HG03442 (cell line): Measurements from ENCODE around the gene NCAPH2.

ENCODE experiments used
- ATAC-seq: cut with Tn5 transposase; IDR thresholded peaks from one replicate; pipeline ENCODE4 v1.9.1; 2021; ENCODE audit warnings: mild to moderate bottlenecking, moderate library complexity; ENCODE audit not compliant: unreplicated experiment

NCAPH2 gene

DNA sequence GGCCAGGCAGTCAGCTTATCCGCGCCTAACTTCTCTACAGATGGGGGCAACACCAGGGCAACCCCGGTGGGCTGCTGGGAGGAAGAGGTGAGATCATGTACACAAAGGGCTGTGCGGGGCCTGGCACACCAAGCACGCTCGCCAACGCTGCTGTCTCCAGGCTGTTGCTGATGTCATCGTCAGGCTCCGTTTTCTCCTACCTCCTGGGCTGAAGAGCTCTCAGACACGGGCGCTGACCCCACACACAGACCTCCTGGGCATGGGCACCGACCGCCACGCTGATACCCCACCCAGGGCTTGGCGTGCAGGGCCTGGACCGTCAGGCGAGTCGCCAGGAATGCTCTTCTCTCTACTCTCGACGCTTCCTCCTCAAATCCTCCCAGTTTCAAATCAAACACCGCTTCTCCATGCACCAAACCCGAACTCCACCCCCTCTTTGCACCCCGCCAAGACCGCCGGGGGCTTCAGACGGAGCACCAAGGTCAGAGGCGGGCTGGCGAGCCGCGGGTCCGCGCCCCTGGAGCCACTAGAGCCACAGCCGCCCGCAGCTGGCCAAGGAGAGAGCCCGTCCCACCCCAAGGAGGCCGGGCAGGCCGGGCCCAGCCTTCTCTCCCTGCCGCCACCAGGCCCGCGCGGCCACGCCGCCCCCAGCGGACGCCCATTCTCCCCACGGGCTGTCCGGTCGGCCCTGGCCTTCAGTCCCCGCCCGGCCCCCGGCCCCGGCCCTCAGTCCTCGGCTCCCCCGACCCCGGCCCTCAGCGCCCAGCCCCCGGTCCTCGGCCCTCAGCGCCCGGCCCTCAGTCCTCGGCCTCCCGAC, 34.0 kb upstream of the NCAPH2 start:
- no peak for ATAC-seq

DNA sequence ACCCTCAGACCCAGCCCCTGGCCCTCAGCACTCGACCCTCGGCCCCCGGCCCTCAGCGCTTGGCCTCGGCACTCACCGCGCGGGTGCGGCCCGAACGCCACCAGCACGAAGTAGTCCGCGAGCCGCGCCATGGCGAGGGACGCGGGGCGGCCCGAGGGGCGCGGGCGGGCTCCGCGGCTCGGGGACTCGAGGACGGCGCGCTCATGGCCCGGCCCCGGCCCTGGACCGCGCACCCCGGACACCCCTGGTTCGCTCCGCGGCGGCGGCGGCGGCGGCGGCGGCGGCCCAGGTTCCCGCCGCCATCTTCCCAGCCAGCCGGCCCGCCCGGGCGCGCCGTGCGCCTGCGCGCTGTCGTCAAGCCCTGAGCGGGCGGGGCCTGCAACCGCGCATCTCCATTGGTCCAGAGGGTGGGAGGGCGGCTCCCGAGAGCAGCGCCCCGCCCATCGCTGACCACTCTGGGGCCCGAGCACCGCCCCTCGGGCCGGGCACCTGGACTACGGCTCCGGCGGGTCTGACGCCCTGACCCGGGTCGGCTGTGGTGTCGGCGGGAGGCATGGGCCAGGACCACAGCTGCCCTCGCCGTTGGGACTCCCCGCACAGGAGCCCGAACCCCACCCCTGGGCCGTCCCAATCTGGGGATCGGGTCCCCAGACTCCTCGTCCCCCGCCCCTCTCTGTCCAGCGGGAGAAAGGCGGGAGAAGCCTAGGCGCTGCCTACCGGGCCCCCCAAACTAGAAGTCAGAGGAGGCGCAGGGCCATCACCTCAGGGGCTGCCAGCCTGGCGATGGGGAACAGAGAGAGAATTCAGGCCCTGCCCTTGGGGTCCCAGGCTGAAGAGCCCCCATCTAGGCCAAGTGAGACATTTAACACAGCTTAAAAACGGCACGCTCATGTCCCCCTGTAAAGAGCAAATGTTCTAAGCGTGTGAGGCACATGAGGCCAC, 33.0 kb upstream of the NCAPH2 start, which contains the start of gene SBF1:
Gene SBF1 (minus strand): TSS at position 326 of the 942 bp plus-strand sequence. CDS start 195 bp downstream, at position 131.
- ATAC-seq, result peak; percentile 70

GRCh38 chr22:50475652-50476002, 32.4 kb upstream of the NCAPH2 start:
- ATAC-seq, result no peak

GRCh38 chr22:50476868-50477267, 31.2 kb upstream of the NCAPH2 start:
- ATAC-seq, result no peak

GRCh38 chr22:50477923-50478322, 30.1 kb upstream of the NCAPH2 start:
- ATAC-seq, result no peak

DNA sequence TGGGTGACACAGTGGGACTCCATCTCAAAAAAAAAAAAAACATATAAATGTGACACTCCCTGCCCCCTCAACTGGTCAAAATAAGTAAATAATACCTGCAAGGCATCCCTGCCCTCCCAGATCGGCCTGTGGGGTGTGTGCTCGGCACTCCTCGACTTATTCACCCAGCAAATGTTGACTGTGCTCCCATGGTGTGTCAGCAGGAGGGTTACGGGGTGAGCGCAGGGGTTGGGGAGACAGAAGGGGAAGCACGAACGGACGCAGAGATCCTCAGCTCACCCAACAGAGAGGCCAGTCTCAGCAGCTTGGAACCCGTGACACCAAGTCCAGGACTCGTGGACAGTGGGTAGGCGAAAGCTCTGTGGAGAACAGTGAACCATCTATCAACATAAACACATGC, 28.3 kb upstream of the NCAPH2 start:
- ATAC-seq, result no peak

- no peak for ATAC-seq
These were observed 27.0 kb upstream of the NCAPH2 start for GRCh38 chr22:50481045-50481439.

- no peak for ATAC-seq
These were observed 26.5 kb upstream of the NCAPH2 start, which contains the start of gene ADM2 for GRCh38 chr22:50481440-50482106. Gene ADM2, plus strand, starts transcription at chr22:50481543. Its CDS starts 305 bp downstream, at chr22:50481848.

DNA sequence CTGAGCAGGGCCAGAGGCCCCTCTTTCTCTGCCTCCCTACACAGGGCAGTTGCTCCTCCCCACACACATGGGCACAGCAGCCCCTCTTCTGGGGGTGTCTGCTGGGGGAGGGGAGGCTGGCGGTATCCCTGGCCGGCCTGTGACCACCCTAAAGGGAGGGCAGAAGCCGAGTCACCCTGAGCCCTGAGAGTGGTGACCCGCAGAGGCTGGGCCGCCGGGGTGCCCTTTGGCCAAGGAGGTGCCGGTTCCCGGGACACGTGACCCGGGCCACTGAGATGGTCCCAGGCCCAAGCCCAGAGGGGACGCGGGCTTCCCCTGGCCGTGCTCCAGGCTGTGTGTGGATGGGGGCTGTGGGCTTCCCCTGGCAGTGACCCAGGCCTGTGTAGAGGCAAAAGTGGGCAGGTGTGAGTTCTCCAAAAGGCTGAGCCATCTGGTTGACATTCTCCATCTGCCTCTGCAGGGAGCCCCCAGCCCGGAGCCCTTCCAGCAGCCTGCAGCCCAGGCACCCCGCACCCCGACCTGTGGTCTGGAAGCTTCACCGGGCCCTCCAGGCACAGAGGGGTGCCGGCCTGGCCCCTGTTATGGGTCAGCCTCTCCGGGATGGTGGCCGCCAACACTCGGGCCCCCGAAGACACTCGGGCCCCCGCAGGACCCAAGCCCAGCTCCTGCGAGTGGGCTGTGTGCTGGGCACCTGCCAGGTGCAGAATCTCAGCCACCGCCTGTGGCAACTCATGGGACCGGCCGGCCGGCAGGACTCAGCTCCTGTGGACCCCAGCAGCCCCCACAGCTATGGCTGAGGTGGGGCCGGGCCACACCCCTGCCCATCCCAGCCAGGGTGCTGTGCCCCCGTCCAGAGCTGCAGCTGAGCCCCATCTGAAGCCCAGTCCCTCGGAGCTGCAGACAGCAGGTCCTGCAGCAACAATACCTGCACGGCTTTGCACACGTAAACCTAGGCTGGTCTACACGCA, 25.6 kb upstream of the NCAPH2 start:
- no peak for ATAC-seq

DNA sequence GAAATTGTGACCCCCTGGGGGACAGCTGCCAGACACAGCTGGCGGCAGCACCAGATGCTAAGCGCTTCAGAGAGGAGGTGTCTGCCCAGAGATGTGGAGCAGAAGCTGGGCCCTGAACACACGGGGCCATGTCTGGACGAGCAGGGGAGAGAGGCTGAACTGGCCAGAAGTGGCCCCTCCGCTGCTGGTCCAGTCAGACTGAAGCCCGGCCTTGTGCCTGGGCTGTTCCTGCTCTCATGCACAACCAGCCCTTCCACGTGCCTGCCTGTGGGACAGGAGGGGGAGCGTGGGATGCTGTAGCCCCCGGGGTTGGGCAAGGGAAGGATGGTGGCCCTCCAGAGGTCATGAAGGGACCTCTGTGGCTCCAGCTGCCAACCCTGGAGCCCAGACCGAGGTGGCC, 24.9 kb upstream of the NCAPH2 start:
- ATAC-seq, result no peak

DNA sequence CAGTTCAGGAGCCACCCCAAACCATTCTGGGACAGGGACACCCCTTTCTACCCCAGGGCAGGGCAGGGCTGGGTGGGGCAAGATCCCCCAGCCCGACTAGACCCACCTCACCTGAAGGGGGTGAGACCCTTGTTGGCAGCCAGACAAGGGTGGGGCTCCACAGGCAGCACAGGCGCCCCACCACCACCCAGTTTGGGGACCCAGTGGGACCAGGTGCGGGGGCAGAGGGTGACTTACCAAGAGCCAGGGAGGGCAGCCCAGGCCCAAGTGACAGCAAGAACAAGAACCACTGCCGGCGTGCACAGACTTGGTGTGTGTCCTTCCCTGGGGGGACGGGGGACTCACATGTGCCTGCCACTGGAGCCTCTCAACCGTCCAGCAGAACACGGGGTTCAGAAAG, 24.5 kb upstream of the NCAPH2 start:
- ATAC-seq, result no peak

DNA sequence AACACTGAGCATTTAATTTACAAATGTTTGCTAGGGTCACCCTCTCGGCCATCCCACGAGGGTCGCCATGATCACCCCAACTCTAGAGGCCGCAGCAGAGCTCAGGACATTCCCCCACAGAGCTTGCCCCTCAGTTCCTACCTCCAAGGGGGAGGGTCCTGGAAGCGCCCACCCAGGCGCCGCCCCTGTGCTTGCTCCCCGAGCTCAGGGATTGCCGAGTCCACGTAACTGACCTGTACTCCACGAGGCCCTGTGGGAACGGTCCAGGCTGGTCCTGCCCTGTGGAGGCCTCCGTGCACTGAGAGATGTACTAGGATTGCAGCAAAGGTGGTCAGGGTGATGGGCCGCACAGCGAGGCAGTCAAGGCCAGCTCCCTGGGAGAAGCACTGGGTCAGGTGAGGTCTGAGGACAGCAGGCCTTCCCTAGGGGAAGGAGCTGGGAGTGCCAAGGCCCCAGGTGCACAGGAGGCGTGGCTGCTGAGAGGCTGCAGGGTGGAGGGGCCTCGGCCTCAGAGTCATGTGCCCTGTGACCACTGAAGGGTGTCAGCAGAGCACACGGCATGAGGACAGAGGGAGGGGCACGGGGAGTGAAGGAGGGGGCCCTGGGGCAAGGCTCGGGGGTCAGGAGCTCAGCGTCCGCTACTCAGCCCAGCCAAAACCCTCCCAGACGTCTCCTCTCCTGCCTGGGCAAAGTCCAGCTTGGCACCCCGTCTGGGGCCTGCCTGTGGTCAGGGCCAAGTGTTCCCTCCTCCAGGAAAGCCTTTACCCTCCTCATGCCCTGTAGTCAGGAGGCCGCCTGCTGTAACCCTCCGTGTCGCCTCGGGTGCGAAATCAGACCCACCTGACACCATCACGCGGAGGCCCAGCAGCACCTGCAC, 23.8 kb upstream of the NCAPH2 start:
- ATAC-seq, result no peak

- ATAC-seq, result no peak
These were observed 22.5 kb upstream of the NCAPH2 start for GRCh38 chr22:50485221-50486131.

GRCh38 chr22:50486561-50487289, 21.3 kb upstream of the NCAPH2 start, which contains the start of gene MIOX:
Gene MIOX, plus strand, starts transcription at chr22:50486859. Its CDS starts 39 bp downstream, at chr22:50486898.
- ATAC-seq, result no peak

- ATAC-seq, result no peak
These were observed 20.6 kb upstream of the NCAPH2 start for GRCh38 chr22:50487290-50488005.

DNA sequence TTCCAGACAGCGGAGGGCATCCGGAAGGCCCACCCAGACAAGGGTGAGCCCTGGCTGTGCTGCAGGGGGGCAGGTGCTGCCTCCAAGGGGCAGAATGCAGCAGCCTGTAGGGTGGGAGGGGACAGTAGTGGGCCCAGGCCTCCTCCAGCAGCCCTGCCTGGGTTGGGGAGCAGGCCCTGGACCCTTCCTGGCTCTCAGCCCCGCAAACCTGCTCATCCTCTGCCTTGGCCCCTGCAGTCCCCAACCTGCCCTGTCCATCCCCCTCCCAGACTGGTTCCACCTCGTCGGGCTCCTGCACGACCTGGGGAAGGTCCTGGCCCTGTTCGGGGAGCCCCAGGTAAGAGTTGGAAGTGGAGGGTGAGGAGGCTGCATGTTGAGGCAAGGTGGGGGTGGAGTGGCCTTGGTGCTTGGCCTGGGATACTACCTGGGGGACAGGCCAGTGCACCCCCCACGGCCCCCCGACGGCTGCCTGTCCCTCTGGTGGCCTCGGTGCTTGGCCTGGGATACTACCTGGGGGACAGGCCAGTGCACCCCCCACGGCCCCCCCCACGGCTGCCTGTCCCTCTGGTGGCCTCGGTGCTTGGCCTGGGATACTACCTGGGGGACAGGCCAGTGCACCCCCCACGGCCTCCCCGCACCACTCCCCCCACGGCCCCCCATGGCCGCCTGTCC, 19.9 kb upstream of the NCAPH2 start:
- ATAC-seq, result no peak
